HG02938 (cell line): ENCODE data around the gene SPDYE1.
A peak's percentile ranks its signal among the peaks of the same experiment; 100 is the strongest.
"Not testable (repeated sequence)": the region's sequence is repeated elsewhere in the genome, so short reads cannot be mapped to it uniquely, and the experiment has no call there.

Experiments
- ATAC-seq: cut with Tn5 transposase; IDR thresholded peaks from one replicate; pipeline ENCODE4 v1.9.1; 2021; ENCODE audit warnings: mild to moderate bottlenecking, moderate library complexity; ENCODE audit not compliant: unreplicated experiment

SPDYE1 gene

DNA sequence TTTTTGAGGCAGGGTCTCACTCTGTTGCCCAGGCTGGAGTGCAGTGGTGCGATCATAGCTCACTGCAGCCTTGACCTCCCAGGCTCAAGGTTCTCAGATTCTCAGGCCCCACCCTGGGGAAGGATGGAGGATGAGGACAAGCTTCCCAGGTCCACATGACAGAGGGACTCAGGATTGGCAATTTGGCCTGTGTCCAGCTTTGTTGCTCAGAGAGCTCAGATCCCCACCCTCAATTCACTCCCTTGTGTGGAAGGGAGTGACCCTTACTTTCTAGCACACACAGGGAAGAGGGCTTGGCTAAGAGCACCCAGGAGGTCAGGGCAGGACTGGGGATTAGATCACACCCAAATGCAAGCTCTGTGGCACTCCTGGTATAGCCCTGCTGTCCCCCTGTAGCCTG, 6.9 kb upstream of the SPDYE1 start:
- not testable (repeated sequence) for ATAC-seq

DNA sequence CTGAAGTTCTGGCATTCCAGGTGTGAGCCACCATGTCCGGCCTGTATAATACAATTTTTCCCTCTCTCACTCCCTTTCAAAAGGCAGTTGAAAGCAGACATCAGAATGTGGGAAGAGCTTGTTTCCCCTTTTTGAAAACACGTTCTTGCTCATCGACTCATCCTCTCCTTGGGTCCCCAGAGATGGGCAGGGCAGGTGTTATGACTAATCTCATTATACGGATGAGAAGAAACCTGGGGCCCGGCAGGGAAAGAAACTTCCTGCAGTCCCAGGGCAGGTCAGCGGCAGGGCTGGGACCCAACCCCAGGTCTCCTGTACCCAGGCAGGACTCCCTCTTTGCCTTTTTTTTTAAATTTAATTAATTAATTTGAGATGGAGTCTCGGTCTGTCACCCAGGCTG, 4.8 kb upstream of the SPDYE1 start:
- ATAC-seq = peak; percentile 80

DNA sequence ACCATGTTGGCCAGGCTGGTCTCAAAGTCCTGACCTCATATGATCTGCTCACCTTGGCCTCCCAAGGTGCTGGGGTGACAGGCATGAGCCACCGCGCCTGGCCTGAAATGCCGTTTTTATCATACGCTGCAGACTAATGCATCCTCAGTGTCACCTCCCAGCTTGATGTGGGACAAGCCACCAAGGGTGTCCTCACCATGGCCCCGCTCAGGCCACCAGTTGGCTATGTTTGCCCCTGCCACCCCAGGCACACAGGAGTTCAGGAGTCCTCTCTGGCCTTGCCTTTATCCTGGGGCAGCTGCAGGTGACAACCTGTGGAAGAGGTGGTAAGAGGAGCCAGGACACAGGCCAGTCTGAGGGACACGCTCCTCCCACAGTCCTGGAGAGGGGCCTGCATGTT, 3.0 kb upstream of the SPDYE1 start:
- not testable (repeated sequence) for ATAC-seq

DNA sequence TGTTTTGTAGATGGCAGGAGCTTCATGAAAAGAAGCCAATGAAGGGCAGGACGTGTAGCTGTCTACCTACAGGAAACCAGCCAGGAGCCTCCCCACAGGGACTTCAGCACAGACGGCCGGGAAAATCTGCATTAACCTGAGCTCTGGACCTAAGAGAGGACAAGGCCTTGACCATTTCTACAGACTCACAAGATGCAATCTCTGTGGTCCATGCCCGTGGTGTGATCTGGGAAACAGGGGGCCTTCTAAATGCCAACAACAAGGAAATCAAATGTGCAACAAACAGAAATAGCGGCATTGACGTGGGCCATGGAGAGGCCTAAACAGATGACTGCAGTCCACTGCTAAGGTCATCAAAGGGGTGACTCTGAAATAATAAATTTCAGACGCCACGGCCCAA, 14.4 kb downstream of the SPDYE1 start:
- ATAC-seq = not testable (repeated sequence)

DNA sequence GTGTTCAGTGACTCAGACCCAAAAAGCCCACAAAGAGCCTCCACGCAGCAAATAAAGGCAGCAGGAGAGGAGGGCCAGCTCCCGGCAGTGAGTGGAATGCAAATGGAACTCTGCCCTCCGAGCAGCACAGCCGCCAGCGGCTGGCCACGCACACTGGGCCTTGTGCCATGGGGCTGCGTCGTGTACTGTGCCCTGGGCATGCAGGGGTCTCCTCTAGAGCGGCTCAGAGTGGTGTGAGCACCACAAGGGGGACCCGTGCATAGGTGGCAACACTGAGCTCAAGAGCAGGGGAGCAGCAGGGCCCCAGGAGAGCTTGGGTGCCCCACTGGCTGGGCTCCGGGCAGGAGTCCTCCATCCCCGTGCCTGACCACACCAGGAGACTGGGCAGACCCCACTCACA, 17.4 kb downstream of the SPDYE1 start:
- ATAC-seq = not testable (repeated sequence)

DNA sequence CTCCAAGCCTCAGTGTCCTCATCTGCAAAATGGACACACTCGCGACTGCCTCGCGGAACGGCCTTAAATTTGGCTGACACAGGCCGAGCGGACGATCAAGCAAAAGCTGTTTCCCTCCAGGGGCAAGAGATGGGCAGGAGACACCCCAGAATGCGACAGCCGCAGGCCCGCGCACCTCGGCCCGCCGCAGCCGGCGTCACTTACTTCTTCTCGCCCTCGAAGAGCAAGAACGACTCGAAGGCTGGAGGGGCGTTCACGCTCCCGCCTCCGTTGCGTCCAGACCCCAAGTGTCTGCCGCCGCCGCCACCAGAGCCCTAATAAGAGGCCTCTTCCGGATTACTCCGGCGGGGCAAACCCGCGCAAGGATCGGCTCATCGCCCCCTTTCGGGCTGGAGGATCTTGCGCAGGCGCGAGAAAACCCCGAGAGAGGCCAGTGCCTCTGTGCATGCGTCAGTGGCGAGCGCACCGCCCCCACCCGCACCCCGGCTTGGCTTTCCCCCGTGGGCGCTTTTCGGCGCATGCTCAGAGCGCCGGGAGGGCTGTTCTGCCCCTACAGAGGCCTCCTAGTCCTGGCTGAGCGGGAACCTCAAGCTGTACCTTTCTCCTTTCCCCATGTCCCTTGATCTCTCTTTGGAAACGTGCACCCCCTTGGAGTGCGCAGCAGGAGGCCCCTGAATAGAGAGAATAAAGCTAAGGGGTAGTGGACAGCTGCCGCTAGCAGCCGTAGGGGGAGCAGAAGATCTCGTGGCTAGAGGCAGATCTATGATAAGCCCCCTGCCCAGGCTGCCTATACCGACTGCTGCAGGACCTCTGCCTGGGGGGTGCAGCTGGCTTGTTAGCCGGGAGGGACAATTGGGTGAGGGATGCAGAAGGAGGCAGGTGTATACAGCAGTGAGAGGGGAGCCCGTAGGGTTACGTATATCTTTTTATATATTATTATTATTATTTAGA, 21.4 kb downstream of the SPDYE1 start:
- ATAC-seq = peak; percentile 89

DNA sequence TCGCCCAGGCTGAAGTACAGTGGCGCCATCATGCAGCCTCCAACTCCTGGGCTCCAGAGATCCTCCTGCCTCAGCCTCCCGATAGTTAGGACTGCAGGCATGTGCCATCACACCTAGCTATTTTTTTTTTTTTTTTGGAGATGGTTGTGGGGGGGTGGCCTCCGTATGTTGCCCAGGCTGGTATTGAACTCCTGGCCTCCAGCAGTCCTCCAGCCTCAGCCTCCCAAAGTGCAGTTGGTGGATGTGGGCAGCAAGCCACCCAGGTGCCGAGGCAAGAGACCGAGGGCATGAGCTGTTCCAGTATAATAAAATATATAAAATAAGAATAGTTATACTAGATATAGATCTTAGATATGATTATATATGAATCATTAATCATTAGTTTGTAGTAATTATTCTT, 22.1 kb downstream of the SPDYE1 start:
- not testable (repeated sequence) for ATAC-seq

DNA sequence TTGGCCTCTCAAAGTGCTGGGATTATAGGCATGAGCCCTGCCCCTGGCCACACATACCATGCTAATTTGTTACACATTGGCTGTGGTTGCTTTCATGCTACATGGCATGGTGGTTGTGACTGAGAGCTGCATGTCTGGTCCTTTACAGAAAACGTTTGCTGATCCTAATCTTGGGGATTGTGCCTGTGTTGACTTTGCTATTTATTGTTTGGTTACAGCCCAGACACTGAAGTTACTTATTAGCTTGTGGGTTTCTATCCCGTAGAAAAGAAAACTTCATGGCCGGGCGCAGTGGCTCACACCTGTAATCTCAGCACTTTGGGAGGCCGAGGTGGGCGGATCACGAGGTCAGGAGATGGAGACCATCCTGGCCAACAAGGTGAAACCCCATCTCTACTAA, 24.4 kb downstream of the SPDYE1 start:
- not testable (repeated sequence) for ATAC-seq

DNA sequence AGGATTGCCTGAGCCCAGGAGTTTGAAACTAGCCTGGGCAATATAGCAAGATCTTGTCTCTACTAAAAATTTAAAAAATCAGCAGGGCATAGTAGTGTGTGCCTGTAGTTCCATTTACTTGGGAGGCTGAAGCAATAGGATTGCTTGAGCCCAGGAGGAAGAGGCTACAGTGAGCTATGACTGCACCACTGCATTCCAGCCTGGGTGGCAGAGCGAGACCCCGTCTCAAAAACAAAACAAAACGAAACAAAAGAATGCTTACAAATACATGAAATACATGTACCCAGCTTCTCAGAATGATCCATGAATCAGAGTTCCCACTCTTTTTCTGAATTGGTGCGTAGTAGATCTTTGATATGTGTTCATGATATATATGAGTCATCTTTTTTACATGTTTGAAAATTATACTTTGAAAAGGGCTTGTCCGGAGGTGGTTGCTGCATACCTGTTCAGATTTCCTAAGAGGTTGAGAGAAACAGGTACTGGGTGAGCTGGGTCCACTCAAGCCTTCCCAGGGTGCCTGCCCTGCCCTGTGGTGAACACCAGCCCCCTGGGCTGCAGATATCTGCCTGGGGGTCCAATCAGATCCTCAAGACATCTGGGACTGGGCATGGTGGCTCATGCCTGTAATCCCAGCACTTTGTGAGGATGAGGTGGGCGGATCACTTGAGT, 25.2 kb downstream of the SPDYE1 start:
- not testable (repeated sequence) for ATAC-seq

DNA sequence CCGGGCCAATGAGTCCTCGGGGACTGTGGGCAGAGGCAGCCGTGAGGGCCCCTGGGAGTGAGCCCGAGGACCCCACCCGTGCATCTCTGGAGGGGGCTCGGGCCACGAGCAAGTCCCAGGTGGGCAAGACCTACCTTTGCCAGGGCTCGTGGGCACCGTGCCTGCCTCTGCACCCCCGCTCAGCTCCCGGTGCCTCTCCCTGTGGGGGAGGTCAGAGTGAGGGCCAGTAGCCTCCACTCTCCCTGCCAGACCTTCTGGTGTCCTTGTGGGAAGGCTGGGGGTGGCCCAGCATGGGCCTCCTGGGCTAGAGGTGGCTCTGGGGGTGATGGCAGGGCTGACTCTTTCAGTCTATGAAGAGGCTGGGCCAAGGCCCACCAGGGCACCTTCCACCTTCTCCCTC, 31.7 kb downstream of the SPDYE1 start:
- not testable (repeated sequence) for ATAC-seq

DNA sequence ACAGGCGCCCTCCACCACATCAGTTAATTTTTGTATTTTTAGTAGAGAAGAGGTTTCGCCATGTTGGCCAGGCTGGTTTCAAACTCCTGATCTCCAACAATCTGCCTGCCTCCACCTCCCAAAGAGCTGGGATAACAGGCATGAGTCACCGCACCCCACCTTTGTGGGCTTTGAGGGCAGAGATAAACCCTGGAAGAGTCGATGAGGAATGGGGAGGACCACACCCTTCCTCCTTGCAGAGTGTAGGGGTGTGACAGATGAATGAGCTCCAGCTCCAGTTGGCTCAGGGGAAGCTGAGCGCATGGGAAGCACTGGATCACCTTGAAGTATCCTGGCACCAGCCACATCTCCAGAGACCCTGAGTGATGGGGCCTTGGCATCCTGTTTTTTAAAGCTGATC, 32.3 kb downstream of the SPDYE1 start:
- ATAC-seq = not testable (repeated sequence)

DNA sequence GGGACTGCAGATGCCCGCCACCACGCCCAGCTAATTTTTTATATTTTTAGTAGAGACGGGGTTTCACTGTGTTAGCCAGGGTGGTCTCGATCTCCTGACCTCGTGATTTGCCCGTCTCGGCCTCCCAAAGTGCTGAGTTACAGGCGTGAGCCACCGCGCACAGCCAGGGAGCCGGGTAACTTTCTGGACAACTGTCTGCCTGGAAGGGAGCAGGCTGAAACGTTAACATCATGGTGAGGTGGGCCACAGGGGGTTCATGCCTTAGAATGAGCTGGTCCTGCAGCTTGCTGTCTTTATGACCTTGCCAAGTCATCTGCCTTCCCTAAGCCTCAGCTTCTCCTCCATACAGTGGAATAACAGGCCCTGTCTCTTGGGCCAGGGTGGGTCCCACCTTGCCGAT, 33.6 kb downstream of the SPDYE1 start:
- ATAC-seq = not testable (repeated sequence)

DNA sequence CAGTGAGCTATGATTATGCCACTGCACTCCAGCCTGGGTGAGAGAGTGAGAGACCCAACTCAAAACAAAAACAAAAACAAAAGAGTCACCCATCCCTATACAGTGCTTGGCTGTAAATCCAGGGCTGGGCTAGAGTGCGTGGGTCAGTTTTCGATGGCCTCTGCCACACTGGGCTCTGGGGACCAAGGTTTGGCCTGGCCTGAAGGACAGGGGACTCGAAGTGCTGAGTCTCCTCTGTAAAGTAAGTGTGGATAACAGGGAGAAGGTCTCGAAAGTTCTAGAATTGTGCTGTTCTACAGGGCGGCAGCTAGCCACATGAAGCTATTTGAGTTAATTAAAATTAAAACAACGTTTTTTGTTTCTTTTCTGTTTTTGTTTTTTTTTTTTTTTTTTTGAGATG, 34.3 kb downstream of the SPDYE1 start:
- not testable (repeated sequence) for ATAC-seq

DNA sequence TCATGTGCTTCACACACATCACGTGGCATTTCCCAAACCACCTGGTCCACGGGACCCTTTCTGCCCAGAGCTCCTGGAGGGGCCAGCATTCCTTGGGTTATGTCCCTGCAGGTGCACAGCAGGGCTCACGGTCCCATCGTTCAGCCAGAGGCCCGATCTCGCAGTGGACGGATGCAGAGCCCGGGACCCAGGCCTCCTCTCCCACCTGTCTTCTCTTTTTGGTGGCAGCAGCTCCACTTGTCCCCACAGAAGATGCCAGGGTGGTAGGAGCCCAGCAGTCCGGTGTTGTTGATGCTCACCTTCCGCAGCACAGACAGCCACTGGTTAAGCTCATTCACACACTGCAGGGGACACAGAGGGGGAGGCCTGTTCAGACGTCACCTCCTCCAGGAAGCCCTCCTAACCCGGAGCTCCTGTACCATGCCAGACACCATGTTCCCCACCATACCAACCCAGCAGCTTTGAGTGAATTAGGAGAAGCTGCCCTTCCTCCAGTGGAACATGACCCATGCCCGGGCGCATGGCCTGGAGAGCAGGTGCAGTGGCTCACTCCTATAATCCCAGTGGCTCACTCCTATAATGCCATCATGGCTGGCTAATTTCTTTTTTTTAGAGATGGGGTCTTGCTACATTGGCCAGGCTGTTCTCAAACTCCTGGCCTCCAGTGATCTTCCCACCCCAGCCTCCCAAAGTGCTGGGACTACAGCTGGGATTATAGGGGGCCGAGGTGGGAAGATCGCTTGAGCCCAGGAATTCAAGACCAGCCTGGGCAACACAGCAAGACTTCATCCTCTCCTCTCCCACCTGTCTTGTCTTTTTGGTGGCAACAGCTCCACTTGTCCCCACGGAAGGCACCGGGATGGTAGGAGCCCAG, 36.5 kb downstream of the SPDYE1 start:
- not testable (repeated sequence) for ATAC-seq

DNA sequence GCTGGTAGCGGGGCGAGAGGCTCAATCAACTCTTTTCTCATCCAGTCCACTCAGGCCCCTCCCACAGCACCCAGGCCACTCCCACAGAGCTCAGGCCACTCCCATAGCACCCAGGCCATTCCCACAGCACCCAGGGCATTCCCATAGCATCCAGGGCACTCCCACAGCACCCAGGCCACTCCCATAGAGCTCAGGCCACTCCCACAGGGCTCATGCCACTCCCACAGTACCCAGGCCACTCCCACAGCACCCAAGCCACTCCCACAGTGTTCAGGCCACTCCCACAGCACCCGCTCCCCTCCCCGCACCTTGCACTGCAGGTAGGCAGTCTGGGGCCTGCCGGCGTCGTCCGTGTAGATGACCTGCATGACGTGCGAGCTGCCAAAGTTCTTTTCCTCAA, 38.7 kb downstream of the SPDYE1 start:
- not testable (repeated sequence) for ATAC-seq

DNA sequence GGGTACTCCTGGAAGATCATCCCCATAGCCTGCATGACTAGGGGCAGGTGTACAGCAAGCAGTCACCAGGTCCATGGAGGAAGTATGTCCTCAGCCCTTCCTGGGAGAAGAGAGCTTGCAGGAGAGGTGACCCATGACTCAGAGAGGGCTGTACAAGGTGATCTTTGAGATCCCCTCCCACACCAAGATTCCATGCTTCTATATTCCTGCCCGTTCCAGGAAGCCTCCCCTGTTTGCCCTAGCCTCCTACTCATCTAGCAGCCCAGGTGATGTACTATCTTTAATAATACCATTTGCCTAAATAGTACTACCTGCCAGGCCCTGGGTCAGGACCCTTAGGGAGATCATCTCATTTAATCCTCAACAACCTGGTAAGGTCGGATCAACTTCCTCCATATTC, 40.3 kb downstream of the SPDYE1 start:
- ATAC-seq = not testable (repeated sequence)

DNA sequence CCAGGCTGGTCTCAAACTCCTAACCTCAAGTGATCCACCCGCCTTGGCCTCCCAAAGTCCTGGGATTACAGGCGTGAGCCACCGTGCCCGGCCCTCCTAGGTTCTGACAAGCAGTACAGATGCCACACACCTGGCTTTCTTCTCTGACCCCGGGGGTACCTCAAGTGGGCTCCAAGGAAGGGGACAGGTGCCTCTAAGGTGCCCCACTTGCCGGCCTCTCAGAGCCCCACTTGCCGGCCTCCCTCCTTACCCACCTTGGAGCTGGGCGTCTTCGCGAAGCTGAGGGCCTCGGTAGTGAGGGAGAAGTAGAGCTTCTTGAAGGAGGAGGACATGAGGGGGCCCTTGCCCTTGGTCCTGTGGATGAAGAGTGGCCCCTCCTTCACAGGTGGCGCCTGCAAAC, 40.9 kb downstream of the SPDYE1 start:
- not testable (repeated sequence) for ATAC-seq

DNA sequence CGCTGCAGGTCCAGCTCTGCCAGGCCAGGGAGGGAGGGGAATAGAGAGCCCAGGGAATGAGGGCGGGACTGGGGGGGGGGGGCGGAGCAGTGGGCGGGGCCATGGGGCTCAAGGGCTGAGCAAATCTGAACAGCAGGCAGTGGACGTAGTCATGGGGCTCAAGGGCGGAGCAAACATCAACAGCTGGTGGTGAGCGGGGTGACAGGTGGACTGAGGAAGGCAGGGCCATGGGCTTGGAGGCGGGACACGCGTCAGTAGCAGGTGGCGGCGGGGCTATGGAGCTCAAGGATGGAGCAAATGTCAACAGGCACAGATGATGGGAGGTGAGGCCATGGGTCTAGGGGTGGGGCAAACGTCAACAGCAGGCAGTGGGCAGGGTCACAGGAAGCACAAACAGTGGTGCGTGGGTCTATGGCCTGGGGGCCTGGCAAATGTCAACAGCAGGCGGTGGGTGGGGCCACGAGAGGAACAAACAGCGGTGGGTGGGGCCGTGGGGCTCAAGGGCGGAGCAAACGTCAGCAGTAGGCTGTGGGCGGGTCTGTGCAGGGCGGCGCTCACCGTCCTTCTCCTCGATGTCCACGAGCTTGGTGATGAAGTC, 41.4 kb downstream of the SPDYE1 start:
- peak; percentile 65 for ATAC-seq

DNA sequence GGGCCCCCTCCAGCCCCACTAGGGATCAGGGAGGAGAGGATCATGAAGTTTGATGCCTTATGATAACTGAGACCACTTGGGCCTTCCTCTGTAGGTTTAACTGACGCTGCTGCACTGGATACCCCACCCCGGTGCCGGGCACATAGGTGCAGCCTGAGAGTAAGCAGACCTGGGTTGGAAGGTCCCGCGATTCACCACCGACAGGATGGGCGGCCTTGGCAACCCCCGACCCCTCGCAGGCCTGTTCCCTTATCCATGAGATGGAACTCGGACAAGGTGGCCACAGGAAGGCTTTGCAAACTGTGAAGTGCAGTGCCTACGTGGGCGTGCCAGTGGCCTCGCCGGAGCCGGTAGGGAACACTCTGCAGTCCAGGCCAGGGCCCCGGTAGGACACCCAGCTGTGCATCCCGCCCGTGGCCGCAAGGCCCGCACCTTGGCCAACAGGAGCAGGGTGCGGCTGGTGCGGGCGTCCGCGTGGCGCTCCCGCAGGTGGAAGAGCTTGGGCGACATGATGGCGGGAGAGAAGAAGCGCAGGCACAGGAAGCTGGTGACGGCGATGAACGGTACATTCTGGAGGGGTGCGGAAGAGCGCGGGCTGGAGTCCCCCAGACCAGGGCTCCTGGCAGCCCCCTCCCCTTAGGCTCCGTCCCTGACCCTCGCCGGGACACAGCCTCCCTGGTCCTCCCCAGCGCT, 42.2 kb downstream of the SPDYE1 start:
- not testable (repeated sequence) for ATAC-seq

DNA sequence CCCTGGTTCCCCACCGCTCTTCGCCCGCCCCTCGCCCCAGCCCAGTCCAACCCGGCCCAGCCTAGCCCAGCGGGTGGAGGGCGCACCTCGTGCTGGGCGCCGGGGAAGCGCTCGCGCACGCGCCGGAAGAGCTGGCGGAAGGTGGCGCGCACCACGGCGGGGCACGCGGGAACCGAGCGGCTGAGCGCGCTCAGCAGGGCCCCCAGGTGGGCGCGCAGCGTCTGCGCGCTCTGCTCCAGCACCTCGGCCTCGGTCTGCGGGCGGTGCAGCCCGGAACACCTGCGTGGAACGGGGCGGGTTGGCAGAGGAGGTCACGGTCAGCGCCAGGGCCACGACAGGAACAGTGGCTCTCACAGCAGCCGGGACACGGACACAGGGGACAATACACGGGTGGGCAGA, 42.8 kb downstream of the SPDYE1 start:
- peak; percentile 33 for ATAC-seq
